OCI-LY1 (cell line): Measurements from ENCODE around the gene RAP1GDS1.

ENCODE experiments used
- H2AFZ ChIP-seq: fragments of 200-600 bp; sonication (generic), shearing (Covaris generic); 2 replicates; pipeline ENCODE4 v1.6.0; 2014; ENCODE audit warnings: antibody characterized with exemption, mild to moderate bottlenecking, low read length
- H3F3A ChIP-seq: fragments of 200-600 bp; sonication (generic), shearing (Covaris generic); 2 replicates; pipeline ENCODE4 v1.6.0; 2014; ENCODE audit warnings: mild to moderate bottlenecking, antibody characterized with exemption, low read length, moderate library complexity; ENCODE audit not compliant: insufficient read depth
- H3K27ac ChIP-seq: fragments of 200-600 bp; sonication (generic); 2 replicates; pipeline ENCODE4 v1.5.1; 2014; ENCODE audit warnings: low read length, mixed run types, mild to moderate bottlenecking, low read depth; ENCODE audit not compliant: poor library complexity, severe bottlenecking
- H3K27me3 ChIP-seq: fragments of 200-600 bp; sonication (generic); 2 replicates; pipeline ENCODE4 v1.6.0; 2014; ENCODE audit warnings: antibody characterized with exemption, mild to moderate bottlenecking, low read length, moderate library complexity; ENCODE audit not compliant: insufficient read depth
- H3K36me3 ChIP-seq: fragments of 200-600 bp; sonication (generic); 2 replicates; pipeline ENCODE4 v1.6.1; 2014; ENCODE audit warnings: mild to moderate bottlenecking, antibody characterized with exemption, low read length, moderate library complexity, mixed read lengths; ENCODE audit not compliant: insufficient read depth
- H3K4me1 ChIP-seq: fragments of 200-600 bp; sonication (generic); 2 replicates; pipeline ENCODE4 v1.5.1; 2014; ENCODE audit warnings: mild to moderate bottlenecking, low read length, moderate library complexity; ENCODE audit not compliant: insufficient read depth, severe bottlenecking
- H3K4me2 ChIP-seq: fragments of 200-600 bp; sonication (generic), shearing (Covaris generic); 2 replicates; pipeline ENCODE4 v1.6.1; 2014; ENCODE audit warnings: low read length
- H3K4me3 ChIP-seq: fragments of 200-600 bp; sonication (generic); 2 replicates; pipeline ENCODE4 v1.5.1; 2014; ENCODE audit warnings: low read length, low read depth, mild to moderate bottlenecking, mixed read lengths; ENCODE audit not compliant: poor library complexity, severe bottlenecking
- H3K79me2 ChIP-seq: fragments of 200-600 bp; shearing (Covaris generic); 2 replicates; pipeline ENCODE4 v1.6.1; 2016; ENCODE audit warnings: mixed run types, low read length, mixed read lengths; ENCODE audit not compliant: insufficient read depth
- H3K9ac ChIP-seq: fragments of 200-600 bp; sonication (generic), shearing (Covaris generic); 2 replicates; pipeline ENCODE4 v1.6.1; 2014; ENCODE audit warnings: mild to moderate bottlenecking, low read length, mixed read lengths
- H3K9me2 ChIP-seq: fragments of 200-600 bp; sonication (generic), shearing (Covaris generic); 2 replicates; pipeline ENCODE4 v1.6.1; 2014; ENCODE audit warnings: low read depth, mild to moderate bottlenecking, low read length, mixed read lengths
- H3K9me3 ChIP-seq: fragments of 200-600 bp; shearing (Covaris generic); 2 replicates; pipeline ENCODE4 v1.6.1; 2014; ENCODE audit warnings: low read length, mixed read lengths
- H4K20me1 ChIP-seq: fragments of 200-600 bp; sonication (generic), shearing (Covaris generic); 2 replicates; pipeline ENCODE4 v1.6.0; 2016; ENCODE audit warnings: mild to moderate bottlenecking, low read length; ENCODE audit not compliant: insufficient read depth
- EZH2 ChIP-seq: fragments of 200-600 bp; sonication (generic), shearing (Covaris generic); IDR thresholded peaks from 2 replicates; pipeline ENCODE4 v1.8.0; 2017; ENCODE audit warnings: borderline replicate concordance, mixed run types, mild to moderate bottlenecking, antibody characterized with exemption, low read length, moderate library complexity, mixed read lengths
- TF ChIP-seq, protein P1 (sequence below): fragments of 200-600 bp; sonication (generic), shearing (Covaris generic); IDR thresholded peaks from 2 replicates; pipeline ENCODE4 v1.5.1; 2017; ENCODE audit warnings: mild to moderate bottlenecking, antibody characterized with exemption, low read length, moderate library complexity, mixed read lengths

RAP1GDS1 gene

DNA sequence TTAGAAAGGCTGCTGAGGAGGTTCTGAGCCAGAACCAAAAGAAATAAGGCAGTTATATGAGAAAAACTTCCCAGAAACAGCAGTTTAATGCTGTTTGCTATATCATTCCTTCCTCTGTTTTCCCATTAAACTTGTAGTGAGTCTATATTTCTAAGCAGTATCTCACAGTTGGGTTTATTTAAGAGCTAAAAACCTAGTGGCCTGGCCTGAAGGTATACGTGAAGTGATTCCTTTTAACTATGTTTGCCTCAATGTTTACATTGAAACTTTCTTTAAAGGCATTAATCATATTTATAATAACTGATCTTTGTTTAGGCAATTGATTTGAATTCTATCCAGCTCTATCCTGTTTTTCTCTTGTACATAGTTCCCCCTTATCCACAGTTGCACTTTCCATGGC is 19.1 kb upstream of the RAP1GDS1 start:
- Histone ChIP-seq H3K4me3 (no peak overlapping the region), H3K27ac (no peak overlapping the region), H3K9me3 (no peaks in the 10 kb centered on the region), H3K79me2 (no peaks in the 10 kb centered on the region), H3K9me2 (no peaks in the 10 kb centered on the region), H3K9ac (no peak overlapping the region), H3K4me1 (no peaks in the 10 kb centered on the region), H3K27me3 (no peaks in the 10 kb centered on the region), H3F3A (no peaks in the 10 kb centered on the region), H4K20me1 (no peaks in the 10 kb centered on the region), H3K4me2 (no peak overlapping the region), H3K36me3 (no peaks in the 10 kb centered on the region), H2AFZ (no peak overlapping the region)
- no peak for TF ChIP-seq EZH2
- TF ChIP-seq, protein P1, sequence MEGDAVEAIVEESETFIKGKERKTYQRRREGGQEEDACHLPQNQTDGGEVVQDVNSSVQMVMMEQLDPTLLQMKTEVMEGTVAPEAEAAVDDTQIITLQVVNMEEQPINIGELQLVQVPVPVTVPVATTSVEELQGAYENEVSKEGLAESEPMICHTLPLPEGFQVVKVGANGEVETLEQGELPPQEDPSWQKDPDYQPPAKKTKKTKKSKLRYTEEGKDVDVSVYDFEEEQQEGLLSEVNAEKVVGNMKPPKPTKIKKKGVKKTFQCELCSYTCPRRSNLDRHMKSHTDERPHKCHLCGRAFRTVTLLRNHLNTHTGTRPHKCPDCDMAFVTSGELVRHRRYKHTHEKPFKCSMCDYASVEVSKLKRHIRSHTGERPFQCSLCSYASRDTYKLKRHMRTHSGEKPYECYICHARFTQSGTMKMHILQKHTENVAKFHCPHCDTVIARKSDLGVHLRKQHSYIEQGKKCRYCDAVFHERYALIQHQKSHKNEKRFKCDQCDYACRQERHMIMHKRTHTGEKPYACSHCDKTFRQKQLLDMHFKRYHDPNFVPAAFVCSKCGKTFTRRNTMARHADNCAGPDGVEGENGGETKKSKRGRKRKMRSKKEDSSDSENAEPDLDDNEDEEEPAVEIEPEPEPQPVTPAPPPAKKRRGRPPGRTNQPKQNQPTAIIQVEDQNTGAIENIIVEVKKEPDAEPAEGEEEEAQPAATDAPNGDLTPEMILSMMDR: no peak

DNA sequence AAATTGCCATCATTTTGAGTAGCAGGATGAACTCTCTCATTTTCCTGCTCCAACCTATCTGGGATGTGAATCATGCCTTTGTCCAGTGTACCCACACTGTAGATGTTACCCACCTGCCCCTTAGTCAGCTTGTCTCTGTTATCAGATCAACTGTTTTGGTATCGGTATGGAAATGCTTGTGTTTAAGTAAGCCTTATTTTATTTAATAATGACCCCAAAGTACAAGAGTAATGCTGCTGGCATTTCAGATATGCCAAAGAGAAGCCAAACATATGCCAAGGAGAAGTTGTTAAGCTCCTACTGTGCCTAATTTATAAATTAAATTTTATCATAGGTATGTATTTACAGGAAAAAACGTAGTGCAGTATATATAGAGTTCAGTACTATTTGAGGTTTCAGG is 18.6 kb upstream of the RAP1GDS1 start:
- TF ChIP-seq, protein P1: no peak
- TF ChIP-seq EZH2: no peak
- Histone ChIP-seq H3K4me2 (no peak overlapping the region), H3K79me2 (no peaks in the 10 kb centered on the region), H3K9me3 (no peaks in the 10 kb centered on the region), H4K20me1 (no peaks in the 10 kb centered on the region), H2AFZ (no peak overlapping the region), H3K4me3 (no peak overlapping the region), H3K36me3 (no peaks in the 10 kb centered on the region), H3K4me1 (no peaks in the 10 kb centered on the region), H3K27me3 (no peaks in the 10 kb centered on the region), H3K27ac (no peak overlapping the region), H3K9me2 (no peaks in the 10 kb centered on the region), H3F3A (no peaks in the 10 kb centered on the region), H3K9ac (no peak overlapping the region)

DNA sequence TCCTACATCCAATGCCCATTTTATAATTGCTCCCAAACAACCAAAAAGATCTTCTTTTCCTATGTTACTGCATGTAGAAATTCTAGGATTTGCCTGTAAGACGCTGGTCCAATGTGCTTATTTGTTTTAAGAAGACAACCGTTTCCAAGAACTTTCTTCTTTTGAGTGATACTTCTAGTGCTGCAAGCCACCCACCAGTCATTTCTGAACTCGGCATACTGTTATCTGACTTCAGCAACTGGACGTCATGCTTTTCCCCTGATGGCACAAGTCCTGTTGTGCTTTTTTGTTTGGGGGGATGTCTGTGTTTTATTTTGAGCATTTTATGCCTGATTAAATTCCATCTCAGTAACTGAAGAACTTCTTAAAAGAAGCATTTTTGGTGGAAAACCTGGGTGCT is 16.0 kb upstream of the RAP1GDS1 start:
- H3K4me3 ChIP-seq: no peak overlapping the region
- H3K9ac ChIP-seq: no peak overlapping the region
- H3K9me3 ChIP-seq: no peaks in the 10 kb centered on the region
- no peaks in the 10 kb centered on the region for H3K27me3 ChIP-seq
- H3K79me2 ChIP-seq: no peaks in the 10 kb centered on the region
- no peaks in the 10 kb centered on the region for H3K4me1 ChIP-seq
- H3F3A ChIP-seq: no peaks in the 10 kb centered on the region
- no peaks in the 10 kb centered on the region for H4K20me1 ChIP-seq
- H2AFZ ChIP-seq: no peak overlapping the region
- no peaks in the 10 kb centered on the region for H3K9me2 ChIP-seq
- H3K4me2 ChIP-seq: no peak overlapping the region
- TF ChIP-seq, protein P1: no peak
- no peak for TF ChIP-seq EZH2
- H3K36me3 ChIP-seq: no peaks in the 10 kb centered on the region
- no peak overlapping the region for H3K27ac ChIP-seq
